ENCODE results near the gene BPI.

GRCh38 chr20:38355161-38356012, 51.4 kb downstream of the BPI start:
- TF ChIP-seq, protein P1, sequence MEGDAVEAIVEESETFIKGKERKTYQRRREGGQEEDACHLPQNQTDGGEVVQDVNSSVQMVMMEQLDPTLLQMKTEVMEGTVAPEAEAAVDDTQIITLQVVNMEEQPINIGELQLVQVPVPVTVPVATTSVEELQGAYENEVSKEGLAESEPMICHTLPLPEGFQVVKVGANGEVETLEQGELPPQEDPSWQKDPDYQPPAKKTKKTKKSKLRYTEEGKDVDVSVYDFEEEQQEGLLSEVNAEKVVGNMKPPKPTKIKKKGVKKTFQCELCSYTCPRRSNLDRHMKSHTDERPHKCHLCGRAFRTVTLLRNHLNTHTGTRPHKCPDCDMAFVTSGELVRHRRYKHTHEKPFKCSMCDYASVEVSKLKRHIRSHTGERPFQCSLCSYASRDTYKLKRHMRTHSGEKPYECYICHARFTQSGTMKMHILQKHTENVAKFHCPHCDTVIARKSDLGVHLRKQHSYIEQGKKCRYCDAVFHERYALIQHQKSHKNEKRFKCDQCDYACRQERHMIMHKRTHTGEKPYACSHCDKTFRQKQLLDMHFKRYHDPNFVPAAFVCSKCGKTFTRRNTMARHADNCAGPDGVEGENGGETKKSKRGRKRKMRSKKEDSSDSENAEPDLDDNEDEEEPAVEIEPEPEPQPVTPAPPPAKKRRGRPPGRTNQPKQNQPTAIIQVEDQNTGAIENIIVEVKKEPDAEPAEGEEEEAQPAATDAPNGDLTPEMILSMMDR (optimal IDR thresholded peaks at IDR 0.05 in 1 of 3, IDR thresholded peaks at IDR 0.05 in 1 of 3, conservative IDR thresholded peaks at IDR 0.05 in 1 of 3; ENCODE audit: extremely low read depth in 1 of 3, insufficient read depth in 2 of 3, low read length in 3 of 3), result no peak
- no peak for TF ChIP-seq EZH2 (IDR thresholded peaks at IDR 0.05; ENCODE audit: low read length)

Data from keratinocyte (primary cell).